Nephron progenitor cell (in vitro differentiated cells): Measurements from ENCODE around the gene PRPF38A.

Experiments used
- DNase-seq: peaks from one replicate; pipeline ENCODE4 v3.0.0; 2021
- H3K27ac Mint-ChIP-seq: 2 replicates; pipeline ENCODE4 v1.8.0; 2021; ENCODE audit warnings: mild to moderate bottlenecking, moderate library complexity, mixed read lengths
- H3K27me3 Mint-ChIP-seq: 2 replicates; pipeline ENCODE4 v1.8.0; 2021; ENCODE audit warnings: mild to moderate bottlenecking, low read depth, mixed read lengths; ENCODE audit not compliant: poor library complexity
- H3K36me3 Mint-ChIP-seq: 2 replicates; pipeline ENCODE4 v1.8.0; 2021; ENCODE audit warnings: low read depth, mixed read lengths
- H3K4me1 Mint-ChIP-seq: 2 replicates; pipeline ENCODE4 v1.8.0; 2021; ENCODE audit warnings: mixed read lengths
- H3K4me3 Mint-ChIP-seq: 2 replicates; pipeline ENCODE4 v1.8.0; 2021; ENCODE audit warnings: mild to moderate bottlenecking, moderate library complexity, mixed read lengths
- H3K9me3 Mint-ChIP-seq: 2 replicates; pipeline ENCODE4 v1.8.0; 2021; ENCODE audit warnings: mild to moderate bottlenecking, moderate library complexity, mixed read lengths
- TF ChIP-seq, protein P1 (sequence below): fragments of 200-600 bp; sonication (generic); IDR thresholded peaks from 2 replicates; pipeline ENCODE4 v1.5.0; 2021; ENCODE audit warnings: antibody characterized with exemption

PRPF38A gene

DNA sequence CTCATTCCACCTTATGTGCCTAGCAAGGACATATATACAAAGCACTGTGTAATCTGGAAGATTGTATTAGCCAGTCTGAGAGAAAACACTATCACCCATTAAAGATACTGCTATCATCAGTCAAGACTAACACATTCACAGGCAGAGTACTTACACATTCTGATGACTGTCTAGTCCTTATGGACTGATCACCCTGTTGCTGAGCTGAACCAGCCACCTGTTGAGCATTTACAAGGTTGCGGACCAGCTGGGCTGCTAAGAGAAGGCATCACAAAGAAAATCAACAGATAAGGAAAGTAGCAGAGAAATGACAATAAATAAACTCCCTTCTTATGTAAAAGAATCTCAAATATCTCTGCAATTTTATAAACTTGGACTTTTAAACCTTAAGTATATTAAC, 30.8 kb downstream of the PRPF38A start:
- Mint-ChIP-seq H3K4me1 (peaks cover 4% of the 10 kb centered on the region), H3K4me3 (no peak overlapping the region), H3K9me3 (no peaks in the 10 kb centered on the region), H3K27me3 (no peaks in the 10 kb centered on the region), H3K27ac (no peak overlapping the region), H3K36me3 (peaks cover 77% of the 10 kb centered on the region)
- TF ChIP-seq, protein P1, sequence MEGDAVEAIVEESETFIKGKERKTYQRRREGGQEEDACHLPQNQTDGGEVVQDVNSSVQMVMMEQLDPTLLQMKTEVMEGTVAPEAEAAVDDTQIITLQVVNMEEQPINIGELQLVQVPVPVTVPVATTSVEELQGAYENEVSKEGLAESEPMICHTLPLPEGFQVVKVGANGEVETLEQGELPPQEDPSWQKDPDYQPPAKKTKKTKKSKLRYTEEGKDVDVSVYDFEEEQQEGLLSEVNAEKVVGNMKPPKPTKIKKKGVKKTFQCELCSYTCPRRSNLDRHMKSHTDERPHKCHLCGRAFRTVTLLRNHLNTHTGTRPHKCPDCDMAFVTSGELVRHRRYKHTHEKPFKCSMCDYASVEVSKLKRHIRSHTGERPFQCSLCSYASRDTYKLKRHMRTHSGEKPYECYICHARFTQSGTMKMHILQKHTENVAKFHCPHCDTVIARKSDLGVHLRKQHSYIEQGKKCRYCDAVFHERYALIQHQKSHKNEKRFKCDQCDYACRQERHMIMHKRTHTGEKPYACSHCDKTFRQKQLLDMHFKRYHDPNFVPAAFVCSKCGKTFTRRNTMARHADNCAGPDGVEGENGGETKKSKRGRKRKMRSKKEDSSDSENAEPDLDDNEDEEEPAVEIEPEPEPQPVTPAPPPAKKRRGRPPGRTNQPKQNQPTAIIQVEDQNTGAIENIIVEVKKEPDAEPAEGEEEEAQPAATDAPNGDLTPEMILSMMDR: no peak
- DNase-seq: no peak

DNA sequence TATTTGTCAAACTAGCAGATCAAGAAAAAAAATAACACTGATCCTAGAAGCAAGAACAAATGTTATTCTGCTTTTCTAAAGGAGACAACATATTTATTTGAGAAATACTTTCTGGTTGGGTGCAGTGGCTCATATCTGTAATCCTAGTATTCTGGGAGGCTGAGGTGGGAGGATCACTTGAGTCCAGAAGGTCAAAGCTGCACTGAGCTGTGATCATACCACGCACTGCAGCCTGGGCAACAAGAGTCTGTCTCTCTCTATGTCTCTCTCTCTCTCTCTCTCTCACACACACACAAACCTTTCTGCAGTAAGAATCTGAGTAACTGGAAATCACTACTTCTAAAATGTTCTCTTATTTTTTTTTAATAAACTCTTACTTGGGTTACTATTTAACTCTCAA, 31.2 kb downstream of the PRPF38A start:
- Mint-ChIP-seq H3K27me3 (no peaks in the 10 kb centered on the region), H3K4me1 (peaks cover 4% of the 10 kb centered on the region), H3K9me3 (no peaks in the 10 kb centered on the region), H3K27ac (no peak overlapping the region), H3K36me3 (peaks cover 77% of the 10 kb centered on the region), H3K4me3 (no peak overlapping the region)
- DNase-seq: no peak
- TF ChIP-seq, protein P1: no peak

DNA sequence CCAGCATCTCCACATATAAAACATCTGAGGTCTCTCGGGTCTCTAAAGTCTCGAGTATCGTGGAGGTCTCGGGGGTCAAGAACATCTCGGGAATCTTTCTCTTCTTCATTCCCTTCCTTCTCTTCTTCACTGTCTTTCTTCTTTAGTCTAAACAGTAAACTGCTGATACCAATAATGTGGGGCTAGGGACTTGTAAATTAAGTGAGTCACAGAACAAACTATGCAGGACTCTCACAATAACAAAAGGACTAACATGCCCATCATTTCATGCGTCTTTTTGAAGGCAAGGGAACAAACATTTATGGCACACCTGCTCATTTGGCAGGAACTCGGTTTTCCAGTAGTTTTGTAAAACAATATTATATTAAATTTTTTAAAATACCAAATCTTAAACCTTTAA, 32.4 kb downstream of the PRPF38A start:
- Mint-ChIP-seq H3K27ac (peak overlapping the region; percentile 18), H3K36me3 (peaks cover 74% of the 10 kb centered on the region), H3K4me3 (no peak overlapping the region), H3K4me1 (peaks cover 4% of the 10 kb centered on the region), H3K27me3 (no peaks in the 10 kb centered on the region), H3K9me3 (no peaks in the 10 kb centered on the region)
- DNase-seq: no peak
- TF ChIP-seq, protein P1: no peak

DNA sequence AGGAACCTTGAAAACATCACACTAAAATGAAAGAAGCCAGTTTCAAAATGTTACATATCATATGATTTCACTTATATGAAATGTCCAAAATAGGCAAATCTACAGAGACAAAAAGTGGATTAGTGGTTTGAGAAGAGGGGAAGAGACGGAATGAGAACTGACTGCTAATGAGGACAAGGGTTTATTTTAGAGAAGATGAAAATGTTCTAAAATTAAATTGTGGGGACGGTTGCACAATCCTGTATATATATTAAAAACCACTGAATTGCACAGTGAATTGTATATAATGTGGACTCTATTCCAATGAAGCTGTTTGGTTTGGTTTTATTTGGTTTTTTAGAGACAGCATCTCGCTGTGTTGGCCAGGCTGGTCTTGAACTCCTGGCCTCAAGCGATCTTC, 35.6 kb downstream of the PRPF38A start:
- no peak for DNase-seq
- H3K27me3 Mint-ChIP-seq: no peaks in the 10 kb centered on the region
- peaks cover 71% of the 10 kb centered on the region for H3K36me3 Mint-ChIP-seq
- TF ChIP-seq, protein P1: no peak
- no peaks in the 10 kb centered on the region for H3K9me3 Mint-ChIP-seq
- no peak overlapping the region for H3K27ac Mint-ChIP-seq
- H3K4me3 Mint-ChIP-seq: no peak overlapping the region
- H3K4me1 Mint-ChIP-seq: peaks cover 4% of the 10 kb centered on the region

DNA sequence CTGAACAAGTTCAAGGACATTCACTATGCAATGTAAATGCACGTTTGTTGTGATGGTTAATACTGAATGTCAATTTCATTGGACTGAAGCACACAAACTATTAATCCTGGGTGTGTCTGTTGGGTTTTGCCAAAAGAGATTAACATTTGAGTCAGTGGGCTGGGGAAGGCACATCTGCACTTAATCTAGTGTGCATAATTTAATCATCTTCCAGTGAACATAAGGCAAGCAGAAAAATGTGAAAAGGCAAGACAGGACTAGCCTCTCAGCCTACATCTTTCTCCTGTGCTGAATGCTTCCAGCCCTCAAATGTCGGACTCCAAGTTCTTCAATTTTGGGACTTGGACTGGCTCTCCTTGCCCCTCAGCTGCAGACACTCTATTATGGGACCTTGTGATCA, 40.1 kb downstream of the PRPF38A start:
- DNase-seq: no peak
- Mint-ChIP-seq H3K27ac (no peak overlapping the region), H3K36me3 (peaks cover 65% of the 10 kb centered on the region), H3K9me3 (no peaks in the 10 kb centered on the region), H3K4me1 (no peaks in the 10 kb centered on the region), H3K4me3 (no peak overlapping the region), H3K27me3 (no peaks in the 10 kb centered on the region)
- TF ChIP-seq, protein P1: no peak

DNA sequence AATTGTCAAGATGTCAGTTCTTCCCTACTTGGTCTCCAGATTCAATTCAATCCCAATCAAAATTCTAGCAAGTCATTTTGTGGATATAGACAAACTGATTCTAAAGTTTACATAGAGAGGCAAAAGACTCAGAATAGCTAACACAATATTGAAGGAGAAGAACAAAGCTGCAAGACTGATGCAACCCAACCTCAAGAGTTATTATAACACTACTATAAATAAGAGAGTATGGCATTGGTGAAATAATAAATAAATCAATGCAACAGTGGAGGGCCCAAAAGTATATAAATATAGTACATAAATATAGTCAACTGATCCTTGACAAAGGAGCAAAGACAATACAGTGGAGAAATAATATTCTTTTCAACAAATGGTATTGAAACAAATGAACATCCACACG, 49.7 kb downstream of the PRPF38A start:
- H3K27me3 Mint-ChIP-seq: no peaks in the 10 kb centered on the region
- no peak overlapping the region for H3K27ac Mint-ChIP-seq
- no peak overlapping the region for H3K4me3 Mint-ChIP-seq
- DNase-seq: no peak
- no peaks in the 10 kb centered on the region for H3K4me1 Mint-ChIP-seq
- TF ChIP-seq, protein P1: no peak
- H3K36me3 Mint-ChIP-seq: peaks cover 79% of the 10 kb centered on the region
- H3K9me3 Mint-ChIP-seq: no peaks in the 10 kb centered on the region
